NOMO-1 (cell line): ENCODE data around the gene PRPF40A.

Experiments
- DNase-seq, 2 experiments: peaks; one replicate each; lab custom pipeline; 2025; ENCODE audit not compliant: unreplicated experiment in 2 of 2; lab: John Stamatoyannopoulos, UW

Gene PRPF40A

DNA sequence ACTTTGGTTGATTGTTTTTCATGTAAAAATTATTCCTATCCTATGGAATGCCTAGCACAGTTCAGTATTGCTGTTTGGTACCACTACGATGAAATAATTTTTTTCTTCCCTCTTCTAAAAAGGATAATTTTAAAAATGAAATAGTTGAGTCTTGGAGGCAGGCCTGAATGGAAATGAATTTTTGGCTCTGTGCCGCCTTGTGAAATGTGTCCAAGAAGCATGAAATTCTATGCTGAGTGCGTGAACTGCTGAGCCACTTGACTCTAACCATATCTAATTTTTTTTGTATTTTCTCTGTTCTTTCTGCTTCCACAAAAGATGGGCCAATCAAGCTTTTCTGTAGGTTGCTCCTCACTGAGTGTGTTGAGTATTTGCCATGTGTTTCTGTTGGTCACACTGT lies 95.0 kb downstream of the PRPF40A start:
- no peak for DNase-seq

GRCh38 chr2:152620985-152621384 lies 96.3 kb downstream of the PRPF40A start:
- DNase-seq, result no peak

GRCh38 chr2:152620208-152620607 lies 97.1 kb downstream of the PRPF40A start:
- no peak for DNase-seq

- no peak for DNase-seq
Observed at GRCh38 chr2:152618193-152618564, 99.1 kb downstream of the PRPF40A start.

- DNase-seq, result no peak
Observed at GRCh38 chr2:152617456-152618192, 99.6 kb downstream of the PRPF40A start.

DNA sequence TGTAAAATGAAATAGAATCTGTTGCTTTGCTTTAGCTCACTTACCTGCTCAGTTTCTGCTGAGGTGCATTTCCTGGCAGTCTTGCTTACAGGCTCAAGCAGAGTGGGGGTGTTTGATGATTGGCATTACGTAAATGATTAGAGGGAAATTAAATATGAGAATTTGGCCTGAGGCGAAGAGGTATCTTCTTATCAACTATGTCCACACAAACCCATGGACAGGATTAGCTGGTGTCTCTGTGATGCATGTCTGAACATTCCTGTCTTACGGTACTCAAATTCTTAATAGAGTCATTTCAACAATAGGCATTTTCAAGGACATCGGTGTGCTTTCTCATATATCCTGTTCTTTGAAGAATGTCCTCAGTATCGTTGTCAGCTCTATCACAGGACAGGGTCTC lies 102.1 kb downstream of the PRPF40A start:
- no peak for DNase-seq

GRCh38 chr2:152613235-152613634 lies 104.0 kb downstream of the PRPF40A start:
- peak in 1 of 2 experiments; percentile 46 for DNase-seq

GRCh38 chr2:152611458-152612231 lies 105.6 kb downstream of the PRPF40A start:
- DNase-seq, result peak; percentile 88 to 98

DNA sequence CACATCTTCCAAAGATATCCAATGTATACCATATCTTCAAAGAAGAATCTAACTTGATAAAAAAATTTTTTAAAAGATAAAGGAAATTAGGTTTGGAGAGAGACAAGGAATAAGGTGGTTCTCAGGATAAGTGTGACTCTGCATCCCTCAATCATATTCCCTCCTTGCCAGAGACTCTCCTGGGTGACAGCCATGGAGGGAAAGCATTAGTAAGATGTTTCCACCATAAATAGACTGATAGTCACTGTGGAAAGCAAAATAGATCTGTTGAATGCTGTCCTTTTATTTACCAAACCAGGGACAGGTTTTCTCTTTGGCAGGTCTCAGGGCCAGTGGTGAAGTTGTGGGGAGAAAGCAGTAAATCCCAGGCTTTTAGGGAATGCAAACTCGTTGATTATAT lies 107.6 kb downstream of the PRPF40A start:
- no peak for DNase-seq

- no peak for DNase-seq
Observed at GRCh38 chr2:152609154-152609553, 108.1 kb downstream of the PRPF40A start.

DNA sequence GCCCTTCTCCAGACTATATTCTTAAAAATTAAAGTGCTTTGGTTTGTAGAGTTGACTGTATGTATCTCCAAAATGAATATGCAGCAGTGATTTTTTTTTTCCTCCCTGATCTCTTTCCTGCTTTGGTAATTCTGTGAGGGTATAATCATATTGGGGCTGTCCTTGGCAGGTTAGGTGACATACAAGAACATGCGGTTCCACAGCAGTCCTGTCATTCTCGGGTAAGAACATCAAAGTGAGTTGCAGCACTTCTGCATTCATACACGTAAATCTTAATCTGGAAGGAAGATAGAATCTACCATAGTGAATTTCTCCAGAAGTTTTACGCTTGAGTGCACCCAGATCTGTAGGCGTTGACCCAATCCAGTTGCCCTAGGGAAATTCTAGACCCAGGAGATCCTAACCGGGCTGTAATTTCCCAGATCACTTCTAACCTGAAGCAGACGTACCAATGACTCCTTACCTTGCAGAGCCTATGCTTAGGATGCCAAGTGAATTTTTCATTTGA lies 109.4 kb downstream of the PRPF40A start:
- no peak for DNase-seq

- DNase-seq, result no peak
Observed at GRCh38 chr2:152606941-152607340, 110.3 kb downstream of the PRPF40A start.

GRCh38 chr2:152606081-152606480 lies 111.2 kb downstream of the PRPF40A start:
- DNase-seq, result no peak

DNA sequence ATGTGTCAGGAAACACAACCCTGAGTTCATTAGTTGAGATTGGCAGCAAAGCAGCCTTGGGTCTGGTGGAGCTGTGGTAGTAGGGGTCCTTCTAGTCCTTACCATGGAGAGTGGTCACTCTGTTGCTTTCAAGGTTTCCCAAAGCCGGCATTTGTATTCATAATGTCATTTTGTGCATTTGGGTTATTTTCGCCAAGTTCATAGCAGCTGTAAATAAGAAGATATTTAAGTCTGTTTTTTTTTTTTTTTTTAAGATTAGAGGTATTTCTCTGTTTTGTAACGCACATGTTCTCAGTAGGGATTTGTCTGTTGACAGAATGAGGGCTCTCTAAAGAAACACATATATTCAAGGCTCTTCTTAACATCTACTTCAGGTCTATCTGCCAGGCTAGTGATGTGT lies 114.1 kb downstream of the PRPF40A start:
- no peak for DNase-seq

GRCh38 chr2:152602750-152603149 lies 114.5 kb downstream of the PRPF40A start:
- no peak for DNase-seq
